ENCODE data around the gene RASSF7. TPM values are rescaled to one million over a fixed set of nuclear protein-coding genes. Genes with fewer than 3 reads are reported as not detected.

Gene RASSF7
- total RNA-seq, 1 donor from 2014 or later: 32.3 TPM

GRCh38 chr11:568306-569157, 7.8 kb downstream of the RASSF7 start:
- H3K27me3 ChIP-seq (ENCODE audit: insufficient read depth, low read length): no peaks in the 10 kb centered on the region
- peaks cover 7% of the 10 kb centered on the region for H3K36me3 Mint-ChIP-seq (ENCODE audit: low read depth, unreplicated experiment)
- H4K20me1 ChIP-seq (ENCODE audit: insufficient read depth, low read length): no peaks in the 10 kb centered on the region
- H3K4me3 ChIP-seq (ENCODE audit: insufficient read depth, low read depth, low read length): peak overlapping the region; percentile 57
- H3K4me1 ChIP-seq (ENCODE audit: insufficient read depth, low read length): peaks cover 7% of the 10 kb centered on the region
- peaks cover 4% of the 10 kb centered on the region for H3K27me3 Mint-ChIP-seq (ENCODE audit: low read depth, unreplicated experiment)
- no peak overlapping the region for H3K27ac ChIP-seq (ENCODE audit: low read depth, low read length)
- peak overlapping the region; percentile 72 for H3K27ac Mint-ChIP-seq (ENCODE audit: unreplicated experiment)
- H3K9ac ChIP-seq (ENCODE audit: low read length): peak overlapping the region; percentile 75
- DNase-seq (ENCODE audit: low read depth) (peak; percentile 68), FAIRE-seq (no peak)
- peak overlapping the region; percentile 81 for H3K4me3 Mint-ChIP-seq (ENCODE audit: unreplicated experiment)
- H3K4me2 ChIP-seq (ENCODE audit: low read length): peak overlapping the region; percentile 90
- H3K4me1 Mint-ChIP-seq (ENCODE audit: low read depth, unreplicated experiment): peaks cover 3% of the 10 kb centered on the region
- H2AFZ ChIP-seq (ENCODE audit: low read depth, low read length): peak overlapping the region; percentile 63
- H3K79me2 ChIP-seq (ENCODE audit: insufficient read depth, low read length): no peaks in the 10 kb centered on the region
- H3K9me3 Mint-ChIP-seq (ENCODE audit: unreplicated experiment): no peaks in the 10 kb centered on the region
- H3K9me3 ChIP-seq (ENCODE audit: insufficient read depth, low read depth, low read length): no peaks in the 10 kb centered on the region
- TF ChIP-seq EZH2 (IDR thresholded peaks at IDR 0.05; ENCODE audit: insufficient read depth, low read length) (peak; percentile 13), CTCF (IDR thresholded peaks at IDR 0.05; ENCODE audit: insufficient read depth, low read depth, low read length) (no peak)
- no peaks in the 10 kb centered on the region for H3K36me3 ChIP-seq (ENCODE audit: insufficient read depth, low read length)

- Histone ChIP-seq H3K9me3 (ENCODE audit: insufficient read depth, low read depth, low read length) (no peaks in the 10 kb centered on the region), H3K4me3 (ENCODE audit: insufficient read depth, low read depth, low read length) (peak overlapping the region; percentile 57), H3K79me2 (ENCODE audit: insufficient read depth, low read length) (no peaks in the 10 kb centered on the region), H3K27ac (ENCODE audit: low read depth, low read length) (no peak overlapping the region), H4K20me1 (ENCODE audit: insufficient read depth, low read length) (no peaks in the 10 kb centered on the region), H2AFZ (ENCODE audit: low read depth, low read length) (peak overlapping the region; percentile 13), H3K27me3 (ENCODE audit: insufficient read depth, low read length) (peaks cover under 1% of the 10 kb centered on the region), H3K4me1 (ENCODE audit: insufficient read depth, low read length) (peaks cover 7% of the 10 kb centered on the region), H3K9ac (ENCODE audit: low read length) (peak overlapping the region; percentile 75), H3K36me3 (ENCODE audit: insufficient read depth, low read length) (no peaks in the 10 kb centered on the region), H3K4me2 (ENCODE audit: low read length) (peak overlapping the region; percentile 90)
- peaks cover 3% of the 10 kb centered on the region for H3K36me3 Mint-ChIP-seq (ENCODE audit: low read depth, unreplicated experiment)
- no peaks in the 10 kb centered on the region for H3K9me3 Mint-ChIP-seq (ENCODE audit: unreplicated experiment)
- H3K27ac Mint-ChIP-seq (ENCODE audit: unreplicated experiment): peak overlapping the region; percentile 72
- peaks cover 8% of the 10 kb centered on the region for H3K27me3 Mint-ChIP-seq (ENCODE audit: low read depth, unreplicated experiment)
- H3K4me3 Mint-ChIP-seq (ENCODE audit: unreplicated experiment): peak overlapping the region; percentile 81
- DNase-seq (ENCODE audit: low read depth): no peak
- TF ChIP-seq EZH2 (IDR thresholded peaks at IDR 0.05; ENCODE audit: insufficient read depth, low read length) (peak; percentile 22), CTCF (IDR thresholded peaks at IDR 0.05; ENCODE audit: insufficient read depth, low read depth, low read length) (no peak)
- H3K4me1 Mint-ChIP-seq (ENCODE audit: low read depth, unreplicated experiment): peaks cover 6% of the 10 kb centered on the region
- FAIRE-seq: no peak
Observed at GRCh38 chr11:569158-569885, 8.6 kb downstream of the RASSF7 start.
